Loucy (cell line): ENCODE results near the gene TNIP1.

Experiments
- H2AFZ ChIP-seq: fragments of 200-600 bp; sonication (generic); 2 replicates; pipeline ENCODE4 v1.6.0; 2016; ENCODE audit warnings: antibody characterized with exemption, mild to moderate bottlenecking, low read length, moderate library complexity
- H3F3A ChIP-seq: fragments of 200-600 bp; 2 replicates; pipeline ENCODE4 v1.6.0; 2016; ENCODE audit warnings: antibody characterized with exemption, low read depth, mild to moderate bottlenecking
- H3K27me3 ChIP-seq: fragments of 200-600 bp; sonication (generic); 2 replicates; pipeline ENCODE4 v1.6.1; 2014; ENCODE audit warnings: low read length, mild to moderate bottlenecking; ENCODE audit not compliant: insufficient read depth, poor library complexity, severe bottlenecking
- H3K36me3 ChIP-seq: fragments of 200-600 bp; sonication (generic); 2 replicates; pipeline ENCODE4 v1.6.1; 2016; ENCODE audit warnings: low read length; ENCODE audit not compliant: insufficient read depth
- H3K4me1 ChIP-seq: fragments of 200-600 bp; sonication (generic); 2 replicates; pipeline ENCODE4 v1.5.1; 2014; ENCODE audit warnings: low read length, mild to moderate bottlenecking; ENCODE audit not compliant: insufficient read depth, poor library complexity, severe bottlenecking
- H3K4me2 ChIP-seq: fragments of 200-600 bp; sonication (generic); 2 replicates; pipeline ENCODE4 v1.6.0; 2014; ENCODE audit warnings: antibody characterized with exemption, low read length, low read depth, mild to moderate bottlenecking; ENCODE audit not compliant: poor library complexity, severe bottlenecking
- H3K4me3 ChIP-seq: fragments of 200-600 bp; sonication (generic); 2 replicates; pipeline ENCODE4 v1.5.1; 2014; ENCODE audit warnings: low read length, mild to moderate bottlenecking, mixed read lengths; ENCODE audit not compliant: poor library complexity, severe bottlenecking
- H3K79me2 ChIP-seq: fragments of 200-600 bp; sonication (generic); 2 replicates; pipeline ENCODE4 v1.6.1; 2014; ENCODE audit warnings: low read length; ENCODE audit not compliant: insufficient read depth
- H3K9ac ChIP-seq: fragments of 200-600 bp; sonication (generic); 2 replicates; pipeline ENCODE4 v1.6.0; 2014; ENCODE audit warnings: mild to moderate bottlenecking, low read depth, low read length, moderate library complexity; ENCODE audit not compliant: poor library complexity, severe bottlenecking
- H3K9me2 ChIP-seq: fragments of 200-600 bp; sonication (generic); replicated peaks from 2 replicates; pipeline ENCODE4 v1.6.1; 2016; ENCODE audit warnings: low read depth, low read length, mixed read lengths
- H3K9me3 ChIP-seq: fragments of 200-600 bp; sonication (generic); 2 replicates; pipeline ENCODE4 v1.6.1; 2014; ENCODE audit warnings: mild to moderate bottlenecking, antibody characterized with exemption, low read length, low read depth; ENCODE audit not compliant: insufficient read depth
- H4K20me1 ChIP-seq: fragments of 200-600 bp; sonication (generic); 2 replicates; pipeline ENCODE4 v1.6.0; 2014; ENCODE audit warnings: antibody characterized with exemption, low read length, mild to moderate bottlenecking; ENCODE audit not compliant: insufficient read depth, poor library complexity, severe bottlenecking
- EZH2phosphoT487 ChIP-seq: fragments of 200-600 bp; IDR thresholded peaks from 2 replicates; pipeline ENCODE4 v1.6.1; 2018; ENCODE audit warnings: antibody characterized with exemption, mild to moderate bottlenecking, moderate library complexity, borderline replicate concordance
- TF ChIP-seq, protein P1 (sequence below): fragments of 200-600 bp; sonication (generic); conservative IDR thresholded peaks from 2 replicates; pipeline ENCODE4 v1.5.1; 2014; ENCODE audit warnings: mild to moderate bottlenecking, antibody characterized with exemption, low read length

The TNIP1 gene

DNA sequence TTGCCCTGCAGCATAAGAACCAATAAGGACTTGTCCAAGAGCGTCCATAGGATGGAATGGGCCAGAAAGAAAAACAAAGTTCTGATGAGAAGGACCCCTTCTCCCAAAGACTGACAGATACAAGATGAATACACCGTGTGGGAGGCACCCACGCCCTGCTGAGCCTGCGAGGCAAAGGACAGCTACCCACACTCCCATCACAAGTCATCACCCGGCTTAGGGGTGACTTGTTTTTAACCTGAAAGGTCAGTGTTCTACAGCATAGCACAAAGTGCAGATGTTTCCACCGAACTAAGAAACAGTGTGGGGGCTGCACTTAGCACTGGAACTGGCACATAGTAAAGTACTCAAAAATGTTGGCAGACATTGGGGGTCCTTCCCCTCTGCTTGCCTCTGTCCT, 13.9 kb downstream of the TNIP1 start:
- Histone ChIP-seq H3K36me3 (peaks cover 46% of the 10 kb centered on the region; the same call in 1 of the 2 replicates), H2AFZ (no peak overlapping the region), H3K27me3 (no peaks in the 10 kb centered on the region), H3K4me3 (no peak overlapping the region), H3K79me2 (peaks cover 96% of the 10 kb centered on the region), H3F3A (no peaks in the 10 kb centered on the region), H4K20me1 (peaks cover 42% of the 10 kb centered on the region), H3K9me3 (no peaks in the 10 kb centered on the region), H3K4me2 (no peak overlapping the region), H3K9ac (no peak overlapping the region), H3K9me2 (no peaks in the 10 kb centered on the region), H3K4me1 (peaks cover 9% of the 10 kb centered on the region)
- no peak for TF ChIP-seq EZH2phosphoT487
- TF ChIP-seq, protein P1, sequence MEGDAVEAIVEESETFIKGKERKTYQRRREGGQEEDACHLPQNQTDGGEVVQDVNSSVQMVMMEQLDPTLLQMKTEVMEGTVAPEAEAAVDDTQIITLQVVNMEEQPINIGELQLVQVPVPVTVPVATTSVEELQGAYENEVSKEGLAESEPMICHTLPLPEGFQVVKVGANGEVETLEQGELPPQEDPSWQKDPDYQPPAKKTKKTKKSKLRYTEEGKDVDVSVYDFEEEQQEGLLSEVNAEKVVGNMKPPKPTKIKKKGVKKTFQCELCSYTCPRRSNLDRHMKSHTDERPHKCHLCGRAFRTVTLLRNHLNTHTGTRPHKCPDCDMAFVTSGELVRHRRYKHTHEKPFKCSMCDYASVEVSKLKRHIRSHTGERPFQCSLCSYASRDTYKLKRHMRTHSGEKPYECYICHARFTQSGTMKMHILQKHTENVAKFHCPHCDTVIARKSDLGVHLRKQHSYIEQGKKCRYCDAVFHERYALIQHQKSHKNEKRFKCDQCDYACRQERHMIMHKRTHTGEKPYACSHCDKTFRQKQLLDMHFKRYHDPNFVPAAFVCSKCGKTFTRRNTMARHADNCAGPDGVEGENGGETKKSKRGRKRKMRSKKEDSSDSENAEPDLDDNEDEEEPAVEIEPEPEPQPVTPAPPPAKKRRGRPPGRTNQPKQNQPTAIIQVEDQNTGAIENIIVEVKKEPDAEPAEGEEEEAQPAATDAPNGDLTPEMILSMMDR, result no peak

DNA sequence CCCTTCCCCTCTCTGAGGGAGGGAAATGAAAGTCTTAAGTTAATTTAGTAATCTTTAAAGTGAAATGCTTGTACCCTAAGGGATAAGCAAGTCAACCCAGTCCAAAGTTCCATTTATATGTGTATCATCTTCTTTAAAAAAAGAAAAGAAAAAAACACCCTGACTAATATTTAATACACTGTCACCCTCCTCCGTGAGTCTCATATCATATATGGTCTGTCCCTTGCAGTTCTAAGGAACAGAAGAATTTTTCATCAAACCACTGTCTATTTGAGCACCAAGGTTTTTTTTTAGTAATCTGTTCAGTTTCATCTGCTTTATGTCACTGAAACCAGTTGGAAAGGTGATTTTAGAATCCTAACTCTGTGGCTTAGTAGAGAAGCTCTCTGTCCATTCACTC, 15.2 kb downstream of the TNIP1 start:
- Histone ChIP-seq H3K4me2 (no peak overlapping the region), H3K9me2 (no peaks in the 10 kb centered on the region), H3K4me1 (peaks cover 9% of the 10 kb centered on the region), H3F3A (no peaks in the 10 kb centered on the region), H3K27me3 (no peaks in the 10 kb centered on the region), H2AFZ (no peak overlapping the region), H3K9ac (no peak overlapping the region), H4K20me1 (peaks cover 42% of the 10 kb centered on the region), H3K79me2 (peaks cover 83% of the 10 kb centered on the region), H3K9me3 (no peaks in the 10 kb centered on the region), H3K36me3 (peaks cover 59% of the 10 kb centered on the region; the same call in 1 of the 2 replicates), H3K4me3 (no peak overlapping the region)
- no peak for TF ChIP-seq EZH2phosphoT487
- TF ChIP-seq, protein P1, result no peak

DNA sequence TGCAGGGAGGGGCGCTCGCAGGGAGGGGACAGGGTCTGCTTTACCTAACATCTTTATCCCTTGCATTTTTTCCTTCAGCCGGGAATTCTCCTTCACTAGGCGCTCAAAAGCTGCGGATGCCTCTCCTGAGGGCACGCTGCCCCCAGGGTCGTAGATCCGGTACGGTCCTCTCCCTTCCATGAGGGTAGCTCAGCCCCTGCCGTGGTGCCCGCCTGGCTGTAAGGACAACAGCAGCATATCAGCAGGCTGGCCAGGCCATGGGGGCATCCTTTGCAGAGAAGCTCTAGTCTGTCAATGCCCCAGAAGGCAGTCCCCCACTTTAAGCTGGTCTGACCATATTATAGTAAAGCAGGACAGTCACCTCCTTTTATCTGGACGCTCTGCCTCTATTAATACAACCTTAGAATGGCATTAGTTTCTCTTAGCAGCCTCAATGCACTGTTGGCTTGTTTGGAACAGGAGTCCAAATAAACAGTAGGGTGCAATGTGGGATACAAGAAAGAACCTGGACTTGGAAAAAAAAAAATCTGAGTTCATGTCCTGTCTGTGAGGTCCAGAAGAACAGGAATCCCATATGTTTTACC, 15.8 kb downstream of the TNIP1 start:
- Histone ChIP-seq H2AFZ (no peak overlapping the region), H3K9me2 (no peaks in the 10 kb centered on the region), H4K20me1 (peaks cover 42% of the 10 kb centered on the region), H3K4me3 (no peak overlapping the region), H3K4me1 (peaks cover 9% of the 10 kb centered on the region), H3K27me3 (no peaks in the 10 kb centered on the region), H3K9me3 (no peaks in the 10 kb centered on the region), H3K79me2 (peaks cover 77% of the 10 kb centered on the region), H3K36me3 (peaks cover 65% of the 10 kb centered on the region; the same call in 1 of the 2 replicates), H3K4me2 (no peak overlapping the region), H3F3A (no peaks in the 10 kb centered on the region), H3K9ac (no peak overlapping the region)
- TF ChIP-seq, protein P1, result no peak
- TF ChIP-seq EZH2phosphoT487, result no peak
